NCI-H128 (cell line): ENCODE measurements around the gene CELF4.
"Not testable (repeated sequence)": the region's sequence is repeated elsewhere in the genome, so short reads cannot be mapped to it uniquely, and the experiment has no call there.

ENCODE experiments used
- DNase-seq: peaks from one replicate; lab custom pipeline; 2025; ENCODE audit not compliant: unreplicated experiment; lab: John Stamatoyannopoulos, UW

CELF4 gene

DNA sequence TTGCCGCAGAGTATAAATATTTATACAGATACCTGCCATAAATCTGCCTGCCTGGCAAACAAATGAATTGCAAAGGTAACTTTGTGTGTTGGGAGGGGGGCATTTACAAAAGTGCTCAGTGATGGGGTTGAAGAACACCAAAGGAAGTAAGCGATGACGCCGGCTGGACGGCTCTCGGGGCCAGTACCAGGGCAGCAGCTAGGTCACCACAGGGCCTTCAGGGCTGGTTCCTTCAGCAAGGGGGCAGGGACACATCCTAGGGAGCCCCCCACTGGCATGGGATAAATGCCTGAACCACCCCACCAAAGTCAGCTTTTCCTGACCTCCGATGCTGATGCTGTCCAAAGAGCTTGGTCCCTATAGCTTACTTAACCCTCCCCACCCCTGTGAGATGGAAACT, 190.4 kb downstream of the CELF4 start:
- DNase-seq = no peak

DNA sequence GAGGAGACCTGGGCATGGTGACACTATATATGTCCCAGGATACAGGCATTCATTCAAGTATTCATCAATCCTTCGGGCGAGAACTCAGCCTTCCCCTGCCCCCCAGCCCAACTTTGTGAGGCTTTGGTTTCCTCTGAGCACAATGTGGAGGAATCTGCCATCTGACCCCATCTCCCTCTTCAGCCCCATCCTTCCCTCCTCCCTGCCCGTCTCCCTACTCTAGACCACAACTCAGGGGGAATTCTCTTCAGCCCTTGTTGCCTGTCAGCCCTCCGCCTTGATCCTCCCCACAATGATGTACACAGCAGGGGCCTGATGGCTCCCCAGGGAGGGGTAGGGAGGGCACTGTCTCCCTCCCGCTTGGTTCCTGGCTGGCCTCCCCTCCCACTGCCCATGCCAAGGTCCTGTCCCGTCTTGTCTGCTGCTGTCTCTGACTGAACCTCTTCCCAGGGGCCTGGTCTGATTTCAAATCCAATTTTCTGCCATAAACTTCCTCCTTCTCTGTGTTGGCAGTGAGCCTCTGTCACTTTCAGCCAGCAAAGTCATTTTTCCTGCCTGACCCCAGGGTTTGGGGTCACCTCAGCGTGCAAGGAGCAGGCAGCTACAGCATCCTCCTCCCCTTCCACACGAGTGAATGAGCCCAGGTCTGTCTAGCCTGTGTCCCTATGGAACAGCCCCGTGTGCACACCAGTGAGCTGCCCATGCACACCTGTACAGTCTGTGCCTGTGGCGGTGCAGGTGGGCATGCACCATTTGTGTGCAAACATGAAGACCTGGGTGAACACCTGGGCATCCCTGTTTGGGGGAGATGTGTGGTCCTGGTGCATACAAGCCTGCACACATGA, 197.3 kb downstream of the CELF4 start:
- DNase-seq = no peak

DNA sequence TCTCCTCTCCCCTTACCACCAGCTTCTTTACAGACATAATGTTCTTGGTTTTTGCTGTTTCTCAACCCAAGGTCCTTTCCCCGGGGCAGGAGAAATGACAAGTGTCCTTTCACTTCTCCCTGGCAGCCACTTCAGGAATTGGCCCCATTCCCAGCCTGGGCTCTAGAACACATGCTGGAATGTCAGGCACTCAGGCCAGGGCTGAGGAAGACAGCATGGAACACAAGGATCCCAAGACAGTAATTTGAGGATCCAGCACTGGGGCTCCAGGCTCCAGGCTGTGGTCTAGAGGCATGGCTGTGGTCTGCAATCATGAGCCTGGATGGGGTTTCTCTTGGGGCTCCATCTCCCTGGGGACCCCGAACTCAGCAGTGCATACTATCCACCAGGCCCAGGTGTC, 201.4 kb downstream of the CELF4 start:
- DNase-seq = no peak

DNA sequence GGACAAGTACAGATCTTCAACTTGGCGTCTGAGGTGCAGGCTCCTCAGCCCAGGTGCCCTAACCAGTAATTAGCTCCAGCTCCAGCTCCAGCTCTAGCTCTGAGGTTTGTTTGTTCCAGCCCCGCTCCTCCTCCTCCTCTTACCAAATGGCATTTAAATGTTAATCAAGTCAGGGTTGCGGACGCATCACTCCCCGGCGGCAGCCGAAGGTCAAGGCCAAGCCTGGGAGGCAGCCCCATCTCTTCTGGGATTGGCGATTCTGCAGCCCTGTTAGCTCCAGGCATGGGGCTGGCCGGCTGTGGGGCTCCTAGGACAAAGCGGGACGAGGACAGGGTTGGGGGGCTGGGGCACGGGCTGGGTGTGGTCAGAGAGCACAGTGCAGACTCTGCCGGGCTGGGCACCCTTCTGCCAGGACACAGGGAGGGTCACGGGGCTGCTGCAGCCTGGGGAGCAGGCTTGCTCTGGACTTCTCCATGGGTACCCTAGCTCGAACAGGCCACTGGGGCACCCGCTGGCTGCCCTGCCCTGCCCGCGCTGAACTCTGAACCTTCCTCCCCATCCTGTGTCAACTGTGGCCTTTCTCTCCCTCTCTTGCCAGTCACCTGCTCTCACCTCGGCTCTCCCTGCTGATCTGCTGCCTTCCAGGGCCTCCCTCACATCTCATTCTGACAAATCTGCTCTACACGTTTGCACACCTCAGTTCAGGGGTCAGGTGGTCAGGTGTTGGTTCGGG, 203.3 kb downstream of the CELF4 start:
- no peak for DNase-seq

DNA sequence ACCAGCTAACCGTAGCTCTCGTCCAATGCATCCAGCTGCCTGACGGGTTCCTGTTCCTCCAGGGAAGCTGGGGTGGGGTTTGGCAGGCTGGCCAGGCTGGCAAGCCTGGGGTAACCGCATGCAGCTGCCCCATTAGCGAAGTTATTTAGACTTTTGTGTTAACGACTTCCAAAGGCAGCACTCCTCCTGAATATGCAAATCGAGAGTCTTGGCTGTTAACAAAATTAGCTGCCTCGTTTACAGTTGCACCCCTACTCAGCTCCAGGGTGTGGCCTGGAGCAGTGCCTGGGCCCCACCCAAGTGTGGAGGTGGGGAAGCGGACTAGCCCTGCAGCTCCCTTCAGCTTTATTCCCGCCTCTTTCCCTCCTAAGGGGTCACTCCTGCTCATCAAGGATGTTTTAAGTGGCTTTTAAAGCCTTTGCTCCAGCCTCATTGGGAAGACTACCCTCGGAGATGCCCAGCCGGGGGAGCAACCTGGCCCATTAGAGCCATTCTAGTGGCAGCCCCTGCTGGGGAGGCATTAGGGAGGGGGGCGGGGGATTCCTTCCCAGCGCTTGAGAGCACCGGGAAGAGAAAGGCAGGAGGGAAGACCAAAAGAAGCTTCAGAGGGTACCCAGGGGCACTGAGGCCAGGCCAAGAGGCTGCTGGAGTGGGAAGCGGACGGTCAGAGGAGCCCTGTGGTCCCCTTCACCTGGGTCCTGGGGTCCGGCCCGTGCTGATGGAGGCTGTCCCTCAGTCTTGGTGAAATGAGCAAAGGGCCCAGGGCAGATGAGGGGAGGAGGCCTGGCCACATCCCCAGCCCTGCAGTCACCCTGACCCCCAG, 204.1 kb downstream of the CELF4 start:
- DNase-seq = peak; percentile 74

DNA sequence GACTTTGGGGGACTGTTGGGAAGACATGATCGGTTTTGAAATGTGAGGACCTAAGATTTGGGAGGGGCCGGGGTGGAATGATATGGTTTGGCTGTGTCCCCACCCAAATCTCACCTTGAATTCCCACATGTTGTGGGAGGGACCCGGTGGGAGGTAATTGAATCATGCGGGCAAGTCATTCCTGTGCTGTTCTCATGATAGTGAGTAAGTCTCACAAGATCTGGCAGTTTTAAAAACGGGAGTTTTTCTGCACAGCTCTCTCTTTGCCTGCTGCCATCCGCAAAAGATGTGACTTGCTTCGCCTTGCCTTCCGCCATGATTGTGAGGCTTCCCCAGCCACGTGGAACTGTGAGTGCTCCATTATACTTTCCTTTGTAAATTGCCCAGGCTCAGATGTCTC, 207.5 kb downstream of the CELF4 start:
- not testable (repeated sequence) for DNase-seq

DNA sequence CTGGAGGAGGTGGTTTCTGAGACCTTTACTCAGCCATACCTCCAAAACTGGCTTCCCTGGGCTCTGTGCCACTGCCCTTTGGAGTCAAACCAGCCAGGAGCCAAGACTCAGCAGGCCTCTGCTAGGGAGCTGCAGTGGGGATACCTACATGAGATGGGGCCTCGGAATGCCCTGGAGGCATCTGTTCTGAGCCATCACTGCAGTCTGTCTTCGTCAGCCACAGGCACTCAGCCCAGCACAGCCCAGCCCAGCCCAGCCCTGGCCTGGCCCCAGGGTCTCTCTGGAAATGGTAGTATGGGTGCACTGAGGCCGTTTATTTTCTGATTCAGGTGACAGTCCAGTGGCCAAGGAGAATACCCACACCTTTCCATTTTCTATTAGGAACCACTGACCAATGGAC, 209.8 kb downstream of the CELF4 start:
- DNase-seq = no peak

DNA sequence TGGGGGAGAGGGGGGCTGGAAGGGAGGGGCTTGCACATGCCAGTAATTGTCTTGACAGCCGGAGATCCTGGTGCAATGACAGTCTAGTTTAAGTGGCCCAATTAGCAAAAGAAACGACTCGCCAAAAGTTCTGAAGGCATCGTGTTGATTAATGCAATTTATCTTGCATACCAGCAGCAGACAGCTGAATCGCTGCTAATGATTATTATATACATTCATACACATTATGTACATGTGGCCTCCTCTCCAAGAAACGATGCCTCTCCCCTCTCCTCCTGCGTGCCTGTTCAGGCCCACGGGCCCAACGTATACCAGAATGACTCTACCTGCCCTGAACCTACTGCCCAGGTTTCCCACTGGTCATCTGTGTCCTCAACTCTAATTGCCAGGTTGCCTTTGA, 214.5 kb downstream of the CELF4 start:
- DNase-seq = no peak

DNA sequence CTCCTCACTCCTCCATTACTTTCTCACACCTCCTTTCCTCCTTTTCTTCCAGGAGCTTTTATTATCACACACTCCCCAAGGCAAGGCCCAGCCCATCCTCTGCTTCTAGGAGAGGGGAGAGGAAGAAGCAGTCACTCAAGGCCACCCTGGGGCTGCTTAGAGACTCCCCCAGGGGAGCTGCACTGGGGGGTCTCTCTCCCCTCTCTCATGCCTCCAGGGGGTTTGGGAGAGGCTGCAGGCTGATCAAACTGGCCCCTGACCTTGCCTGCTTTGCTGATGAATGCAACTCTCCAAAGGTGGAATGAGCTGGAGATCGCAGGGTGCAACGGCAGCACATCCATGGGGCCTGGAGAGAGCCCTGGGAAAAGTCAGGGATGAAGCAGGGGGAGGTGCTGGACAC, 216.9 kb downstream of the CELF4 start:
- DNase-seq = no peak

DNA sequence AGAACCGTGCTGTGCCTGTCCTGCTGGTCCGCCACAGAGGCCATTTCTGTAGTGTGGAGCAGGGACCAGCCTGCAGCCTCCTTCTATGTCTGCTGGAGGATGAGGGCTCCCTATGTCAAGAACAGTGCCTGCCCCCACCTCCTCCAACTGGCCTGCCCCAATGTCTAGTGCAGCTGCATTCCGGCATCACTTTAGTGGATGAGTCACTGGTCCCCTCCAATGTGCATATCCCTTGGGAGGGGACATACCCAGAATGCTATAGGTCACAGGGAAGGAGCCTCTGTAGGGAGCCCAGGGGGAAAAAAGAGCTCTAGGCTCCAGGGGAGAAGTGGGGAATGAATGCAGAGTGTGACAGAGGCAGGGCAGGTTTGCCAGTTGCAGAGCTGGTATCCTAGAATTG, 219.6 kb downstream of the CELF4 start:
- DNase-seq = no peak

DNA sequence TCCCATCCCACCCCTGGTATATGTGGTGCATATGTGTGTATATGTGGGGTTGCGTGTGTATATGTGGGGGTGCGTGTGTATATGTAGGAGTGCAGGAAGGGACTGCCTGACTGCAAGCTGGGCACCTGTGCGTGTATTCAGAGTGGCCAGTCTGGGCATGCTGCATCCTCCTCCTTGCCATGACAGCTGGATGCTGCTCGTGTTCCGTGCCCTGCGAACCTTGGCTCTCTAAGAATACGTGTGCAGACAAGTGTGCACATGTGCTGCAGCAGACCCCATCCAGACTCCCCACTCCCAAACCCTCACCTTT, 222.1 kb downstream of the CELF4 start:
- DNase-seq = no peak

DNA sequence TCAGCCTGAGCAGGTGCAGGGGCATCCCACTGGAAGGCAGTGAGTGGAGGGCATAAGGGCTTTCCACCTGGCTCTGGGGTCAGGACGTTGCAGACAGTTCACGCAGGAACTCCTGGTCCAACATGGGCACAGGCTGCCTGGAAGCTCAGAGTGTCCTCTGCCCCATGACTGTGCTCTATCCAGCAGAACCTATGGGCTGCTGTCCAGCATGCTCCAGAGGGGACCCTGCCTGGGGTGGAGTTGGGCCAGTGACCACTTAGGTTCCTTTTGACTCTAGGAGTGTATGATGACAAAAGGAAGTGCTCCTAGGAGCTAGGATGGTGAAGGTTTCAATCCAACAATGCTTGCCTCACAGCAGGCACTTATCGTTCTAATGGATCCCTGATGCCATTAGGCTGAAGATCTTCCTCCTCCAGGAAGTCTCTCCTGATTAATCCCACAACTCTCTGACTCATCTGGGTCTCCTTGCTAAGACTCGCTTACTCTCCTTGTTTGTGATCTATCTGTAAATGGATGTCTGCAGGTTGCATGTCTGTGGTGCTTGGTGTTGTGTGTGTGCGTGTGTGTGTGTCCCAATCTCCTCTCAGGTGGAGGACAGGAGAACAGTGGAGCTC, 224.0 kb downstream of the CELF4 start:
- DNase-seq = no peak

DNA sequence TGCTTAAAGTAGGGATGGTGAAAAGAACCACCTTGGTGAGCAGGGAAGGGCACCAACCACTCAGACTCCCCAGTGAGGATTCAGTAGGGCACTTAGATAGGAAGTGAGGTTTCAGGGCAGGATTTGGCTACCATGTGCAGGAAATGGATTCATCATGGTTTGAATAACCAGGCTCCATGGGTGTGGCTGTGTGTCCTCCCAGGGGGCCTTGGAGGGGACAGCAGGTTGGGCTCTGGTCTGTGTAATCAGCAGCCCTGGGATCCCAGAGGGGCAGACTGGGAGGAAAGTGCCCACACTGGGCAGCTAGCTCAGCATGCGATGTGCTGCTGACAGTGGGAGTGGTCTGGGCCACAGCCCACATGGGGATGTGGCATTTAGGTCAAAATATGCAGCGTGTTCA, 224.6 kb downstream of the CELF4 start:
- no peak for DNase-seq

DNA sequence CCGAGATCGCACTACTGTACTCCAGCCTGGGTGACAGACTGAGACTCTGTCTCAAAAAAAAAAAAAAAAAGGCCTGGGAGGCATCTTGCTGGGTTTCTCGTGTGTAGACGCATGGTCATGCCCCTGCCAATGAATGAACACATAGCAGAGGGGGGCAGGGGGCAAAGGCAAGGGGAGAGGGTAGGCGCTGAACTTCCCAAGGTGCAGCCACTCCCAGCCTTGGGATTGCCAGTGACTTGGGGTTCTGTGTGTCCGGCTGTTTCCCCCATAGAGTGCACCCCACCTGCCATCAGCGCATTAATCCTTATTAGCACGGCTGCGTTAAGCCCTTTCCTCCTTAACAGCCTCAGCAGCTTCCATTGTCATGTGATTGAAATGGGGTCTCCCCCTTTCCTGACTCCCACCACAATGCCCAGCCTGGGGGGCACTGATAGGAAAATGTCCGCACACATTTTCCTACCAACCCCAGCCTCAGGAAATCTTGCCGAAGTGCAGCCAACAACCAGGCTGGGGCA, 225.8 kb downstream of the CELF4 start:
- no peak for DNase-seq

DNA sequence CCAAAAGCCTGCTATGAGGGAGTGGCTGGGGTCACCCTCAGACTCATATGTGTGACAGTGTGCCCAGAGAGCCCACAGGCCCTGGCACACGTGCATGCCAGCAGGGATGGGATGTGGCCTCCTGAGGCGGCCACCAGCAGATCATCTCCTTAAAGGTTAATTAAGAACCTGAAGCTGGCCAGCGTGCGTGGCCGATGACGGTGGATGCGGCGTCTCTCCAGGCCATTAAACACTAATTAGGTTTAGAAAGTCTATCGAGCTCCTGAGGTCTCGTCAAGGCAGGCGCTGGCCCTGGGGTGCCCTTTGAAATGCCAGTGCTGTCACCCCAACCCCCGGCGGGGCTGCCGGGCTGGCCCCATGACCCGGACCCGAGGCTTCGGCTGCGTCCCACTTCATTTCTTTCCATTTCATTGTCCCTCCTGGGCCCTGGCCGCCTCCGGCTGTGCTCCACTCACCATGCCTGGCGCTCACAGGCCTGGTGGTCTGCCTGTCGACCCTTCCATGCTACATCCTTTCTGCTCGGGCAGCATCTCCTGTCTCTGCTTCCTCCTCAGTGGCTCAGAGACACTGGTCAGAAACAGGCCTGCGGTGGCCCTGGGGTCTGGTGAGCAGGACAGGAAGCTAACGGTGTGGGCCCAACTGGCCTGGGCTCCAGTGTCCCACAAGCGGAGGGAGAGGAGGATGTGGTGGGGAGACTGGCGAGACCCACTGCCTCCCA, 228.9 kb downstream of the CELF4 start:
- DNase-seq = no peak

DNA sequence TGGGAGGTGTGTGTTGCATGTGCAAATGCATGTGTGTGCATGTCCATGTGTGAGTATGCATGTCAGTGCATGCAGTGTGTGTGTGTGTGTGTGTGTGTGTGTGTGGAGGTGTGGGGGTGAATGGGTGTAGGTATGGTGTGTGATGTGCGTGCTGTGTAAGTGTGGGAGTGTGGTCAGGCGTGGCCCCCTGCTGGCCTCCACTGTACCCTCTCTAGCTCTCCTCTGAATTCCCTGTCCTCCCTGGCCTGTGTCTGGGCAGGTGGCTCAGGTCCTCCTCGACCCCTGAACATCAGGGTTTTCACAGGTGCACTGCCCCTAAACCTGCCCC, 230.2 kb downstream of the CELF4 start:
- DNase-seq = no peak

DNA sequence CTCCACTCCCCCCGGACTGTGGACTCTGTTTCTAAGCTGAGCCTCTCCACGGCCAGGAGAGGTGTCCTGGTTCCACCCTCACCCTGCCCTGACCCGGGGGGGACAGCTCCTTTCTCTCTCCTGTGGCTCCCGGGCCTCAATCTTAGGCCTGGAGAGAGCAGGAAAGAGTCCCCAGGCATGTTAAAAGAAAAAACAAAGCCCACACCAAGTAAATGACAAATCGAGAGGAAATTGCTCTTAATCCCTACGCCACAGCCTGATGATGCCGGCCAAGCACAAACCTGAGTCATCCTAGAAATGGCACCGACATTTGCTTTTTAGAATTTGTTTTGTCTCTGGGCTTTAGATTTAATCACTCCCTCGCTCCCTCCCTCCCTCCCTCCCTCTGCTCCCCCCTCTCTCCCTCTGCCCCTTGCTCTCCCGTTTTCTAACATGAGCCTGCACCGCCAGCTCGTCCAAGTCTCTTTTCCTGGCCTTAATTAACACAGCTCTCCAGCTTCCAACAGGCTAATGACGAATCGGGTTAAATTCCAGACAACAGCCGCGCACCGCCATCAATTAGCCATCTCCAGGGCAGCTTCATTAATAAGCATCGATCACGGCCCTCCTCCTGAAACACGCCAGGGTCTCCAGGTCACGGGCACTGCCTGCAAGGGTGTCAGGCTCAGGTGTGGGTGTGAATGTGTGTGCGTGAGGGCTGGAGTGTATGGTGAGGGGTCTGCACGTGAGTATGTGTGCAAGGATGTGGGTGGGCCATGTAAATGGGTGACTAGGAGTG, 230.8 kb downstream of the CELF4 start:
- DNase-seq = no peak

DNA sequence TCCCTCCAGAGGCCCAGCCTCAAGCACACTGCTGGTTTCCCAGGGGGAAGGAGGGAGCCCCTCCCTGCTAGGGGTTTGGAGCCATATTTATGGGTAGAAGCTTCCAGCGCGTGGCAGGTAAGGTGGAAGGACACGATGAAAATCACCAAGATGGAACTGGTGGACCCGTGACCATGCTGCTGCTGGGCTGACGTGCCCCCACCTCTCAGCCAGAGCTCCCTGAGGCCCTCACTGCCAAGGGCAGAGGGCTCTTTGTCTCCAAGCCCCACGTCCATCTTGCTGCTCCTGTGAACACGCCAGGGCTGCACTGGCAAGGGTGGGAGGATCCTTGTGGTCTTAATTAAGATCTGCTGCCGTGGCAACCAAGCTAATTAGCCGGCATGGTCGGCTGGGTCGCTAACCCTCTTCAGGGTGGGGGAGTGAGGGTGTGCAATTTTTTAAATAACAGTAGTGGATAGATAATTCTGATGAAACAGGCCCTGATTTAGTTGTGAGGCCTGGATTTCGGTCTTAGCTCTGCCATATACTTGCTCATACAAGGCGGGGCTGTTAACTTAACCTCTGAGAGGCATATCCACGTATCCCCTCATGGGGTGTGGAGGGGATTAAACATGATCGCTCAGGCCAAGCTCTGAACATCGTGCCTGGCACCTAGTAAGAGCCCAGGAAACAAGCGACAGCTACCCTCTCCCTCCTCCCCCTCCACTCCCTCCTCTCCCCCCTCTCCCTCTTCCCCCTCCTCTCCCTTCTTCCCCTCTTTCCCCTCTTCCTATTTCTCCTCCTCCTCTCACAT, 232.8 kb downstream of the CELF4 start:
- DNase-seq = no peak

DNA sequence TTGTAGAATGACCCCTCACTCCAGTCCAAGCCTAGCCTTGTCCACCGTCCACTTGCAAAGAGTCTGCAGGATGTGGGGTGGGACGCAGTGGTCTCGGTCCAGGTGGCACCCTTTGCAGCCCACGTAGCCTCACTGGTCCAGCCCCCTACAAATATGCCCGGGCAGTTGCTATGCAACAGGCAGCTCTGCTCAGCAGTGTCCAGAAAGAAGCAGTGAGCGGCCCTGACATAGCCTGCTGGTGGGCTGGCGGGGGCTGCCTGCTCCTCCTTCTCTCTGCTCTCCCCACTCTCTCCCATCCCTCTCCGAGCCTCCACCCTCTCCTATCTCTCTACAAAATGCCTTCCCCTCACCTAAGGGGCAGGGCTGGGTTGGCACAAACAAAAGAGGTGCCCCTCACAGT, 233.4 kb downstream of the CELF4 start:
- DNase-seq = no peak
